Measurements from ENCODE around the gene LGALS14.
"Not testable (repeated sequence)": the region's sequence is repeated elsewhere in the genome, so short reads cannot be mapped to it uniquely, and the experiment has no call there.

The LGALS14 gene

DNA sequence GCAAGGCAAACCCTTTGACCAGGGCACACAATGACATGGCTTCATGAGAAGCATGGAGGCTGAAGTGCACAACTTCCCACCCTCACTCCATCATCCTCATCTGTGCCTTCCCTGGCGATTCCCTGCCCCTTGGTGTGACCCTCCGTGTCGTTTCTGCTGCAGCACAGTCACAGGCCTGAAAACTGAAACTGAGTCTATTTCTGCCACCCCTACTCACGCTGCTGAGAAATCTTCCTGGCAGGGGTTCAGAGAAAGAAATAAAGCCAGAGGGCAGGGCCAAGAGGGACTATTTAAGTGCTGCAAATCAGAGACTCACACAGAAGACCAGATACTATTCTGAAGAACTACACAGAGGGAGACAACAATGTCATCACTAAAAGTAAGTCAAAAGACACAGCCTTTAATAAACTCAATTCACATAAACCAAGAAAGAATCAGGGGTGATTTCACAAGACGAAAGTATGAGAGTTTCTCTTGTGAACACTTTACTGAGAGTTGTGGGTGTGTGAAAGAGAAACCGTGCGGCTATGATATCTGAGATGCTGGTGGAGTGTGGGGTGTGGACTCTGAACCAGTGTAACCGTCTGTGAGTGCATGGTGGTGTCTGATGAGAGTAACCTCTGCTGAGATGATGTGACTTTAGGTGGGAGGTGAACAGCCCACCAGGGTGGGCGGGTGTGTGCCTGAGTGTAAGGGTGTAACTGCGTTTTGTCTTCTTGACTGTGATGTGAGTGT, 25.1 kb upstream of the LGALS14 start:
- Histone ChIP-seq H3K4me3 (ENCODE audit: low read depth, low read length) (no peak overlapping the region), H3K9me3 (no peaks in the 10 kb centered on the region), H3K36me3 (no peaks in the 10 kb centered on the region), H3K27me3 (peaks cover 55% of the 10 kb centered on the region), H3K4me1 (no peaks in the 10 kb centered on the region)
- DNase-seq, result no peak
- TF ChIP-seq, protein P1, sequence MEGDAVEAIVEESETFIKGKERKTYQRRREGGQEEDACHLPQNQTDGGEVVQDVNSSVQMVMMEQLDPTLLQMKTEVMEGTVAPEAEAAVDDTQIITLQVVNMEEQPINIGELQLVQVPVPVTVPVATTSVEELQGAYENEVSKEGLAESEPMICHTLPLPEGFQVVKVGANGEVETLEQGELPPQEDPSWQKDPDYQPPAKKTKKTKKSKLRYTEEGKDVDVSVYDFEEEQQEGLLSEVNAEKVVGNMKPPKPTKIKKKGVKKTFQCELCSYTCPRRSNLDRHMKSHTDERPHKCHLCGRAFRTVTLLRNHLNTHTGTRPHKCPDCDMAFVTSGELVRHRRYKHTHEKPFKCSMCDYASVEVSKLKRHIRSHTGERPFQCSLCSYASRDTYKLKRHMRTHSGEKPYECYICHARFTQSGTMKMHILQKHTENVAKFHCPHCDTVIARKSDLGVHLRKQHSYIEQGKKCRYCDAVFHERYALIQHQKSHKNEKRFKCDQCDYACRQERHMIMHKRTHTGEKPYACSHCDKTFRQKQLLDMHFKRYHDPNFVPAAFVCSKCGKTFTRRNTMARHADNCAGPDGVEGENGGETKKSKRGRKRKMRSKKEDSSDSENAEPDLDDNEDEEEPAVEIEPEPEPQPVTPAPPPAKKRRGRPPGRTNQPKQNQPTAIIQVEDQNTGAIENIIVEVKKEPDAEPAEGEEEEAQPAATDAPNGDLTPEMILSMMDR (IDR thresholded peaks at IDR 0.05; ENCODE audit: low read depth, low read length), result no peak

DNA sequence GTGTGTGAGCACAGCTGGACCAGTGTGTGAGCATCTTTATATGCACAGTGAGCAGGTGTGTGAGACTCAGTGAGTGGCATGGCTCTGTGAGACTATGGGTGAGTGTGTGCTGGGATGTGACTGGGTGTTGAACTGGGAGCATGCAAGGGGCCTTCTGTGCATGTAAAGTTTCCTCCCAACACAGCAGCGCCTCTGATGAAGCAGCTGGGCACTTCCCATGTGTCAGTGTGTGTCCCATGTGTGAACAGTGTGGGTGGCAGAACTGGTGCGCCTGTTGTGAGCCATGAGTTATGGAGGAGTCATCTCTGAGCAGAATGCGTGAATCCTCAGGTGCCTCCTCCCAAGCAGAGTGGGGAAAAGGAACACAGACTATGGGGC, 24.5 kb upstream of the LGALS14 start:
- Histone ChIP-seq H3K4me3 (ENCODE audit: low read depth, low read length) (no peak overlapping the region), H3K36me3 (no peaks in the 10 kb centered on the region), H3K9me3 (no peaks in the 10 kb centered on the region), H3K27me3 (peaks cover 61% of the 10 kb centered on the region), H3K4me1 (no peaks in the 10 kb centered on the region)
- DNase-seq, result no peak
- TF ChIP-seq, protein P1 (IDR thresholded peaks at IDR 0.05; ENCODE audit: low read depth, low read length), result no peak

DNA sequence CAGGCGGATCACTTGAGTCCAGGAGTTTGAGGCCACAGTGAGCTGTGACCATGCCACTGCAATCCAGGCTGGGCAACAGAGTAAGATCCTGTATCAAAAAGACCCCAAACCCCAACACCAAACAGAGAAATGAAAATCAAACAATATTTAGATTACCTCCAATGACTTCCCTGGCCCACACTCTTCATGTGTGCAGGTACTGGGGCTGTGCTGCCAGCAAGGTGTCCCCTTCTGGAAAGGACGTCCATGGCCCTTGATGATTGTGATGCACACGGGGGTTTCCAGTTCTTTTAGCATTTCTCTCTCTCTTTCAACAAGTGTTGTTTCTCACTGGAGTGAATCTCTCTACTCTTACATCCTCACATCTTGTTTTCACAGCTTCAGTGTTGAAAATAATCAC, 23.7 kb upstream of the LGALS14 start:
- Histone ChIP-seq H3K27me3 (peaks cover 63% of the 10 kb centered on the region), H3K4me1 (no peaks in the 10 kb centered on the region), H3K9me3 (no peaks in the 10 kb centered on the region), H3K4me3 (ENCODE audit: low read depth, low read length) (no peak overlapping the region), H3K36me3 (no peaks in the 10 kb centered on the region)
- DNase-seq, result no peak
- TF ChIP-seq, protein P1 (IDR thresholded peaks at IDR 0.05; ENCODE audit: low read depth, low read length), result no peak

DNA sequence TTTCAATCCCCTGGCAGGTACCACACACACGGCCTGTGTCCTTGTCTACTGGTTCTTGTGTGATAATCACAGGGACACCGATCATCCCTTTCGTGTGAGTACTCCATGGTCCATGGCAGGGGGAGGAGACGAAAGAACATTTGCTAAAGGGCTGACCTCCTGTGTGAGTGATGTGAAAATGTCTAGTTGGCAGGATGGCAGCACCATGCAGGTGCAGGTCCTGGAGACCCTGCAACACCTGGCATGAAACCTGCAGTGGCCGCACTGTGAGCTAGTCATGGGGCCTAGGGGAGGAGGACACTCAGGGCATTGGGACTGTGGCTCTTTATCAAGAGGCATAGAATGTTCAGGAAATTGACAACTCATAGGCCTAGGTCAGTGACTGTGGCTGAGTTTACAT, 22.9 kb upstream of the LGALS14 start:
- H3K4me1 ChIP-seq, result no peaks in the 10 kb centered on the region
- no peak for DNase-seq

DNA sequence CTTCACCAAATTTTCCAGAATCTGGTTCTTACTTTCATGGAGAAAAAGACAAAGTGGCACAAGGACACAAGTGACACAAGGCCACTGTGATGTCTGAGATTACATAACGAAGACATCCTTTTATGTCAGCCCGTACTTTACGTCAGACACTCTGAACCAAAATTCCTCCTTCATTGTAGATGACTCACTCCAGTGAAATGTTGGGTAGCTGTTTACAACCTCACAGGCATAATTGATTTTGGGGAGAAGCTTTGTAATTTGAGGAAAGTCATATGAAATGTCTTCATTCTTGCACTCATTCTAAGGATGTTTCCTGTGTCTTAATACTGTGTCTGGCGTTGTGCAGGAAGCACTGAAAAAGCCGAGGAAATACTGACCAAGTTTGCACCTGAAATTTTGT, 20.0 kb upstream of the LGALS14 start:
- Histone ChIP-seq H3K36me3 (no peaks in the 10 kb centered on the region), H3K27me3 (peaks cover 43% of the 10 kb centered on the region), H3K4me3 (ENCODE audit: low read depth, low read length) (no peak overlapping the region), H3K9me3 (no peaks in the 10 kb centered on the region), H3K4me1 (no peaks in the 10 kb centered on the region)
- no peak for DNase-seq
- TF ChIP-seq, protein P1 (IDR thresholded peaks at IDR 0.05; ENCODE audit: low read depth, low read length), result no peak

More for the DNA sequence above, 22.9 kb upstream of the LGALS14 start:
- Histone ChIP-seq H3K27me3 (peaks cover 62% of the 10 kb centered on the region), H3K4me3 (ENCODE audit: low read depth, low read length) (no peak overlapping the region), H3K36me3 (no peaks in the 10 kb centered on the region), H3K9me3 (no peaks in the 10 kb centered on the region)
- TF ChIP-seq, protein P1 (IDR thresholded peaks at IDR 0.05; ENCODE audit: low read depth, low read length), result no peak

DNA sequence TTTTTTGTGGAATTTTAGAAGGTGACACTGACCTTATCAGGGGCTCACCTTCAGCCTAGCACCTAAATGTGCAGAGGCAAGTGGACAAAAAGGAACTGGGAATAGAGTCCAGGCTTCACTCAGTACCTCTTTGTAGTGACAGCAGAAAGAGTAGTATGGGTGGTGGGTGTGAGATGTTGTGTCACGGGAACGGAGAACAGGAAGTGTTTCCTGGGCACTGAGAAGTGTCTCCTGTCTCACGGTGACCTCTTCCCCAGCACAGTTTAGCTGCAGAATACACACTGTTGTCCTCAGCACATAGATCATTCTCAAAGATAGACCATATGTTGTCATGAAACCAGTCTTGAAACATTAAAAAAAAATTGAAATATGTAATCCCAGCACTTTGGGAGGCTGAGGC, 17.5 kb upstream of the LGALS14 start:
- TF ChIP-seq, protein P1 (IDR thresholded peaks at IDR 0.05; ENCODE audit: low read depth, low read length), result no peak

DNA sequence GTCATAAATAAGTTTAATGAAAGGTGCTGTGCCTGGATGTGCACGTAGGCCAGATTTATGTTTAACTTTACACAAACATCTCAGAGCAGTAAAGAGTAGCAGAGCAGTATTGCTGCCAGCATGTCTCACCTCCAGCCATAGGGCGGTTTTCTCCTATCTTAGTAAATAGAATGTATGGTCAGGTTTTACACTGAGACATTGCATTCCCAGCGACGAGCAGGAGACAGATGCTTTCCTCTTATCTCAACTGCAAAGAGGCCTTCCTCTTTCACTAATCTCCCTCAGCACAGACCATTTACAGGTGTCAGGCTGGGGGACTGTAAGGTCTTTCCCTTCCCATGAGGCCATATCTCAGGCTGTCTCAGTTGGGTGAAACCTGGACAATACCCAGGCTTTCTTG, 15.6 kb upstream of the LGALS14 start:
- H3K4me1 ChIP-seq; H3K9me3 ChIP-seq; DNase-seq; H3K36me3 ChIP-seq; H3K4me3 ChIP-seq (ENCODE audit: low read depth, low read length): not testable (repeated sequence)
- H3K27me3 ChIP-seq, result peaks cover 27% of the 10 kb centered on the region

More for the DNA sequence above, 17.5 kb upstream of the LGALS14 start:
- Histone ChIP-seq H3K4me3 (ENCODE audit: low read depth, low read length) (no peak overlapping the region), H3K9me3 (no peaks in the 10 kb centered on the region), H3K36me3 (no peaks in the 10 kb centered on the region), H3K4me1 (no peaks in the 10 kb centered on the region), H3K27me3 (peaks cover 30% of the 10 kb centered on the region)
- no peak for DNase-seq
